ENCODE results near the gene GPAT3.

Gene GPAT3

GRCh38 chr4:83561381-83561780 is 25.5 kb downstream of the GPAT3 start:
- no peaks in the 10 kb centered on the region for H3K27me3 ChIP-seq (replicated peaks; ENCODE audit: control insufficient read depth, insufficient read depth, low read length)
- TF ChIP-seq CTCF (IDR thresholded peaks at IDR 0.05; ENCODE audit: insufficient read depth, low read length, poor library complexity, severe bottlenecking), result no peak
- DNase-seq (ENCODE audit: extremely low read depth, insufficient read length), result no peak
- H3K4me3 ChIP-seq (replicated peaks; ENCODE audit: low read depth, low read length), result no peak overlapping the region
- no peaks in the 10 kb centered on the region for H3K36me3 ChIP-seq (ENCODE audit: control insufficient read depth, insufficient read depth, low read length)

DNA sequence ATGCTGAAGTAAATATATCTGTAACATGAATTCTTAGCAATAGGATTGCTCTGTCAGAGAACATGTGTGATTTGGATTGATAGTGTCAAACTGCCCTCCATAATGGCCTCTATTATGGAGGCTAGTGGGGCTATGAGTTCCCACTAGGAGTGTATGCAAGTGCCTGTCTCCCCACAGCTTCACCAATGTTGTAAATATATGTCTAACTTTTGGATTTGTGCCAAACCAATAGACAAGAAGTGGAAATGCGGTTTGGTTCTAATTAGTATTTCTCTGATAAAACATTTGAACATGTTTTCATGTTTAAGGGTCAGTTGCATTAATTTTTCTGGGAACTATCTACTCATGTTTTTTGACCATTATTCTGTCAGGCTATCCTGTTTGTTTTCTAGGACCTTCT is 28.1 kb downstream of the GPAT3 start:
- H3K4me3 ChIP-seq (replicated peaks; ENCODE audit: low read depth, low read length), result no peak overlapping the region
- H3K36me3 ChIP-seq (ENCODE audit: control insufficient read depth, insufficient read depth, low read length), result no peaks in the 10 kb centered on the region
- no peak for TF ChIP-seq CTCF (IDR thresholded peaks at IDR 0.05; ENCODE audit: insufficient read depth, low read length, poor library complexity, severe bottlenecking)
- no peaks in the 10 kb centered on the region for H3K27me3 ChIP-seq (replicated peaks; ENCODE audit: control insufficient read depth, insufficient read depth, low read length)
- DNase-seq (ENCODE audit: extremely low read depth, insufficient read length), result no peak

- no peak for DNase-seq (ENCODE audit: extremely low read depth, insufficient read length)
- no peaks in the 10 kb centered on the region for H3K27me3 ChIP-seq (replicated peaks; ENCODE audit: control insufficient read depth, insufficient read depth, low read length)
- no peaks in the 10 kb centered on the region for H3K36me3 ChIP-seq (ENCODE audit: control insufficient read depth, insufficient read depth, low read length)
- no peak overlapping the region for H3K4me3 ChIP-seq (replicated peaks; ENCODE audit: low read depth, low read length)
- no peak for TF ChIP-seq CTCF (IDR thresholded peaks at IDR 0.05; ENCODE audit: insufficient read depth, low read length, poor library complexity, severe bottlenecking)
Observed at GRCh38 chr4:83568062-83568461, 32.2 kb downstream of the GPAT3 start.

DNA sequence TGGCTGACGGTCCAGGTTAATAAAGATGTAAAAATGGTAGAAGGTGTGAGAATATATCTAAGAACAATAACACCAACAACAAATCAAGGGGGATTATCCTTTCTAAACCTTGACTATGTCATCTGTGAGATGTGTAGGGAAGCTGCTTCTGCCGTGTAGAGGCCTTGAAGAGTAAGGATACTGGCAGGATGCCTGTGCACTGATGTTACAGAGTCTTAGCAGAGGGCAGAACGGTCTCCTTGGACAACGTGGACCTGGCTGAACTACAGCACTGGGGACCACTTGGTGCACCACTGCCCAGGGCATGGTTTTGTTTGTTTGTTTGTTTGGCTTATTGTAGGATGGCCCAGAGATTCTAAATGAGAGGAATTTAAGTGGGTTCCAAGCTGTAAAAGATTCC is 33.5 kb downstream of the GPAT3 start:
- no peak overlapping the region for H3K4me3 ChIP-seq (replicated peaks; ENCODE audit: low read depth, low read length)
- H3K36me3 ChIP-seq (ENCODE audit: control insufficient read depth, insufficient read depth, low read length), result no peaks in the 10 kb centered on the region
- no peaks in the 10 kb centered on the region for H3K27me3 ChIP-seq (replicated peaks; ENCODE audit: control insufficient read depth, insufficient read depth, low read length)
- DNase-seq (ENCODE audit: extremely low read depth, insufficient read length), result no peak
- TF ChIP-seq CTCF (IDR thresholded peaks at IDR 0.05; ENCODE audit: insufficient read depth, low read length, poor library complexity, severe bottlenecking), result no peak

- Histone ChIP-seq H3K27me3 (replicated peaks; ENCODE audit: control insufficient read depth, insufficient read depth, low read length) (no peaks in the 10 kb centered on the region), H3K4me3 (replicated peaks; ENCODE audit: low read depth, low read length) (no peak overlapping the region), H3K36me3 (ENCODE audit: control insufficient read depth, insufficient read depth, low read length) (no peaks in the 10 kb centered on the region)
- no peak for TF ChIP-seq CTCF (IDR thresholded peaks at IDR 0.05; ENCODE audit: insufficient read depth, low read length, poor library complexity, severe bottlenecking)
- DNase-seq (ENCODE audit: extremely low read depth, insufficient read length), result no peak
Observed at GRCh38 chr4:83569987-83570386, 34.1 kb downstream of the GPAT3 start.

DNA sequence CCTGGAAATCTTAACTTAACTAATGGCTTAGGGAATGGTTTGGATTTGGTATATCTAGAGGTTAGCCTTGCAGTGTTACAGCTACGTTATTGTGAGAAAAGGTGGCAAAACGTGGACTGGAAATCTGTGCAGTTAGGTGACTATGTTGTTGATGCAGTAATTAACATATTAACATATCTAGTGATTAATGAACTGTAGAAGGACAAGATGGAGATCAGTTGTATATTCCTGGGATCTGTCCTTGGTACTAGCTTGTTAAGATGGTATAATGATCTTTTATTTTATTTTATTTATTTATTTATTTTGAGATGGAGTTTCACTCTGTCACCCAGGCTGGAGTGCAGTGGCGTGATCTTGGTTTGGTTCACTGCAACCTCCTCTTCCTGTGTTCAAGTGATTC is 36.9 kb downstream of the GPAT3 start:
- Histone ChIP-seq H3K27me3 (replicated peaks; ENCODE audit: control insufficient read depth, insufficient read depth, low read length) (no peaks in the 10 kb centered on the region), H3K36me3 (ENCODE audit: control insufficient read depth, insufficient read depth, low read length) (no peaks in the 10 kb centered on the region), H3K4me3 (replicated peaks; ENCODE audit: low read depth, low read length) (no peak overlapping the region)
- DNase-seq (ENCODE audit: extremely low read depth, insufficient read length), result no peak
- TF ChIP-seq CTCF (IDR thresholded peaks at IDR 0.05; ENCODE audit: insufficient read depth, low read length, poor library complexity, severe bottlenecking), result no peak
